ENCODE measurements around the gene MAN1A2.

MAN1A2 gene

GRCh38 chr1:117569856-117570255 is 202.6 kb downstream of the MAN1A2 start:
- intact Hi-C loops (cut with DNase I) = no loop called here
- peak in 1 of 10 donors; percentile 25 for DNase-seq

- intact Hi-C loops (cut with DNase I) = no loop called here
- DNase-seq = peak in 1 of 10 donors; percentile 45
These were observed 203.8 kb downstream of the MAN1A2 start for GRCh38 chr1:117570988-117571409.

GRCh38 chr1:117571496-117571895 is 204.2 kb downstream of the MAN1A2 start:
- intact Hi-C loops (cut with DNase I) = no loop called here
- peak in 1 of 10 donors; percentile 20 for DNase-seq

DNA sequence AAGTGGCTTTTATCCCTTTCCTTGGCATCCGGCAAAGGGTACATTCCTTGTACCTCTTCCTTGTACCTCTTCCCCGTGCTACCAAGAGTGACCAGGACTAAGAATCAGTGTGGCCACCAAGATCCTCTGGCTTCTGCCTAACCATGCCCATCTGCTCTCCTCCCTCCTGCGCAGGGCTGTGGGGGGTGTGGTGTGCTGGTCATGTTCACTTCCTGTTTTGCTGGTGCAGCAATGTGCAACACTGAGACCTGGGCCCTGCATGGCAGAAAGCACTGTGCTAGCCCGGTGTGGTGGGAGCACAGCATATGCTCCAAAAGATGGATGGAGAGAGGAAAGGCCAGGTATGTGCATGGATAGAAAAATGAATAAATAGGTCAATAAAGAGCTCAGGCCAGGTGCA is 205.3 kb downstream of the MAN1A2 start:
- intact Hi-C loops (cut with DNase I) = no loop called here

DNA sequence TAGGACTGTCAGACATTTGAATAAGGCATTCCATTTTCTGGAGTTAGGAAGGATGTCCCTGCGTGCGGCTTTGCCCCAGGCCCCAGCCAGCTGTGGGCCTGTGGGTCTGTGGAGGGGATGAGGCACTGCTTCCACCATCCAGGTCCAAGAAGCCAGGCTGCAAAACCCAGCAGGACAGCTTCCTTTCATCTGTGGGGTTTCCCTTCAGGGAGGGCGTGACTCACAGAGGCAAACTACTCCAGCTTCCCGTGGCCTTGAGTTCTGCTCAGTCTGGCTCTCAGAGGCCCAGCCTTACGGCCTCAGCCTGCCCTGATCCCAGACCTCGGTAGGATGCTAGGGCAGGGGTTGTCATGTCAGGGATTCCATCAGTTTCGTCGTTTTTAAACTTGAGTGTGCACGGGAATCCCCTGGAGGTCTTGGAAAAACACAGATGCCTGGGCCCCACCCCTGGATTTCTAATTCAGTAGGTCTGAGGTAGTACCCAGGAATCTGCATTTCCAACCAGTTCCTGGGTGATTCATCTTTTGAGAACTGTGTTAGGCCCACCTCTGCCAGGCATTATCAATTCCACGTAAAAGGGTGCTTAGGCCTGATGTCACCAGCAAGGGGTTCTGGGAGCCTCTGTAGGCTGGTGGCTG is 206.3 kb downstream of the MAN1A2 start:
- intact Hi-C loops (cut with DNase I) = no loop called here
- DNase-seq = no peak

More for the DNA sequence above, 205.3 kb downstream of the MAN1A2 start:
- DNase-seq = peak in 1 of 10 donors; percentile 61

DNA sequence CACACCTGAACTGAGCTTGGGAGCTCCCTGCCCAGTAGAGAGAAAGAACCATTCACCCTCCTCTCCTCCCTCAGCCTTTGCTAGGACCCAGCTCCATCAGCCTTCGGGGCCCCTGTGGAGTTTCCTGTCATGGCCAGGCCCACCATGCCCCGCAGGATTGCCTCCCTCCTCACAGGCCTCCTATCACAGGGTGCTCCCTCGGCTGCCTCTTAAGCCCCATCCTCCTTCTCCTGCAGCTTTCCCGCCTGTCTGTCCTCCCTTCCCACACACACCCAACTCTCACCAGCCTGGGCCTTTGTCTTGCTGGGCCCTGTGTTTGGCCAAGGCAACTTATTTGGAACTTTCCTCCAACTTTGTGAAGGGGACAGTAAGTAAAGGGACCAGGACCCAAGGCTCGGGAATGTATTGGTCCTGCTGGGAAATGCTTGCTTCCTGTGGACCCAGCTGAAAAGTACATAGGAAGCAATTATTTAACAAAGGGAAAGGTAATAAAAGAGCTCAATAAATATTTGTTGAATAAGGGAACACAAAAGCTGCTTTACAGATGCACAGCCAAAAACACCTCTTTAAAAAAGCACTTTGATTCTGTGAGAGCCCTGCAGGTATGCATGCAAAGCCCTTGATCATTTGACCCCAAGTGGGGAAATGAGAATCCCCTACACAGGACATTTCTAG is 207.0 kb downstream of the MAN1A2 start:
- intact Hi-C loops (cut with DNase I) = no loop called here
- DNase-seq = no peak

GRCh38 chr1:117575586-117576225 is 208.5 kb downstream of the MAN1A2 start:
- no peak for DNase-seq

DNA sequence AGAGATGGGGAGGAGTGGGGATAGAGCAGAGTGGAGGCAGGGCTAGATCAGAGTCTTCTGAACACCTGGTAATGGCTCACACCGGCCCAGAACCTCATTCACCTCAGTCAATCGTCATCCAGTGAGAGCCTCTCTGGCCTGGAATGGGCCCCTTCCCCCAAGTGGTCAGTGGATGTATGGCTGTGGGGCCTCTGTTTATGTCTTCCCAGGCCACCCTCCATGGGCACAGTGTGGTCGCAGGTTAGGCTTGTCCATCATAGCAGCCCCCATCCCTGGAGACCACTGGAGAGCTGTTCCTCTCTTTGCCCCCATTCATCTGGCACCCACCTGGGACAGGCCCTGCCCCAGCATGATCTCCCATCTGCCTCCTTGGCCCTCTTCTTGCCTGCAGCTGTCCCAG is 209.0 kb downstream of the MAN1A2 start:
- DNase-seq = peak in 1 of 10 donors; percentile 57
- intact Hi-C loops (cut with DNase I) = no loop called here

More at GRCh38 chr1:117575586-117576225, 208.5 kb downstream of the MAN1A2 start:
- intact Hi-C loops (cut with DNase I) = no loop called here

- intact Hi-C loops (cut with DNase I) = no loop called here
- DNase-seq = peak in 1 of 10 donors; percentile 70
These were observed 210.1 kb downstream of the MAN1A2 start for GRCh38 chr1:117577191-117577885.

GRCh38 chr1:117578466-117578865 is 211.2 kb downstream of the MAN1A2 start:
- no peak for DNase-seq
- intact Hi-C loops (cut with DNase I) = no loop called here

All from posterior cingulate gyrus (tissue), 11 donors.